ENCODE data around the gene METAP1. TPM values are rescaled to one million over a fixed set of nuclear protein-coding genes. Genes with fewer than 3 reads are reported as not detected.

METAP1 gene
- total RNA-seq, 4 donors from 2014 or later: 16.4 to 32.1 (median 20.0) TPM

DNA sequence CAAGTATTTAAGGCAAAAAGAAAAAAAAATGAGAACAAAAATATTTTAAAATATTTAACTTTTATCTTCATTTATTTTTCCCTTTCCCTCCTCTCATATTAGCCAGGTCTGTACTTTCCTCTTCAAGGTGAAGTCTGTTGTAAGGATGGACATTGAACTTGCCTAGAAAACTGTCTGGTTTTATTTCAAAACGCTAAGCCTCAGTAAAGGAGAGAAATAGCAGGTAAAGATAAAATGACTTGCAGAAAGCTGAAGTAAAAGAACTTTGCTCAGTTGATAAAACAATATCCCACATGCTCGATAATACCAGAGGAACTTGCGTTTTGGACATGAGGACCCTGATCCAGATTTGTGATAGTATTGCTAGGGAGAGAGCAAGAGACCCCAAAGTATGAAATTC is 28.6 kb upstream of the METAP1 start:
- 92 to 96% methylated on average over 3 of the region's 3 CpGs for WGBS, 2 donors
- Histone ChIP-seq H3K36me3 (no peaks in the 10 kb centered on the region), H3K9me3 (no peaks in the 10 kb centered on the region), H3K27ac (no peak overlapping the region), H3K27me3 (no peaks in the 10 kb centered on the region), H3K4me3 (no peak overlapping the region), H3K4me1 (no peaks in the 10 kb centered on the region)
- DNase-seq (ENCODE audit: low spot score in 2 of 2): no peak
- TF ChIP-seq, protein P1, sequence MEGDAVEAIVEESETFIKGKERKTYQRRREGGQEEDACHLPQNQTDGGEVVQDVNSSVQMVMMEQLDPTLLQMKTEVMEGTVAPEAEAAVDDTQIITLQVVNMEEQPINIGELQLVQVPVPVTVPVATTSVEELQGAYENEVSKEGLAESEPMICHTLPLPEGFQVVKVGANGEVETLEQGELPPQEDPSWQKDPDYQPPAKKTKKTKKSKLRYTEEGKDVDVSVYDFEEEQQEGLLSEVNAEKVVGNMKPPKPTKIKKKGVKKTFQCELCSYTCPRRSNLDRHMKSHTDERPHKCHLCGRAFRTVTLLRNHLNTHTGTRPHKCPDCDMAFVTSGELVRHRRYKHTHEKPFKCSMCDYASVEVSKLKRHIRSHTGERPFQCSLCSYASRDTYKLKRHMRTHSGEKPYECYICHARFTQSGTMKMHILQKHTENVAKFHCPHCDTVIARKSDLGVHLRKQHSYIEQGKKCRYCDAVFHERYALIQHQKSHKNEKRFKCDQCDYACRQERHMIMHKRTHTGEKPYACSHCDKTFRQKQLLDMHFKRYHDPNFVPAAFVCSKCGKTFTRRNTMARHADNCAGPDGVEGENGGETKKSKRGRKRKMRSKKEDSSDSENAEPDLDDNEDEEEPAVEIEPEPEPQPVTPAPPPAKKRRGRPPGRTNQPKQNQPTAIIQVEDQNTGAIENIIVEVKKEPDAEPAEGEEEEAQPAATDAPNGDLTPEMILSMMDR (IDR thresholded peaks at IDR 0.05): no peak
- no peak for TF ChIP-seq EP300 (IDR thresholded peaks at IDR 0.05)
- no peak for TF ChIP-seq POLR2A (IDR thresholded peaks at IDR 0.05)

DNA sequence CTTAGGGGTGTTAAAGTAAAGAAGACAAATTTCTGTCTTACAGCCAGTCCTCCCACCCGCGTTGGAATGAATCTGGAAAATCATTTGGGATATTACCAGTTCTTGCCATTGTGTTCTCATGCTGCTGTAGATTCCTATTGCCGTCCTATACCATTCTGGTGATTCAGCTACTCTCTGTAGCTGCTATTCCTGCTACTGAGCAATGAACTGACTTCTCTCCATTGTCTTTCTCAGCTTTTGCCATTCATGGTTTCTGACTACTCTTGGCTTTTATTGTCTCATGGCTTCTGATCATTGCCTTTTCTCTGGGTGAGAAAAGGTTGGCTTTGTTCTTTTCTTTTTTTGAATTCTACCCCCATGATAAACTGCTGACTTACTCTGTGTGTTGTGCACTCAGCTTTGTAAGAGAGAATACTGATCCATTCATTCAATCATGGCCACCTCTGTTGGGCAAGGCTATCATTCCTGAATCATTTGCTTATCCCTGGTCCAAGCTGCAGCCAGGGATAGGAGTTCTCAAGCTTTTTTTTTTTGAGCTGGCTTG is 27.7 kb upstream of the METAP1 start:
- Histone ChIP-seq H3K27ac (no peak overlapping the region), H3K9me3 (no peaks in the 10 kb centered on the region), H3K4me3 (no peak overlapping the region), H3K4me1 (no peaks in the 10 kb centered on the region), H3K36me3 (no peaks in the 10 kb centered on the region), H3K27me3 (no peaks in the 10 kb centered on the region)
- 65 to 81% methylated on average over 3 of the region's 3 CpGs for WGBS, 2 donors
- DNase-seq (ENCODE audit: low spot score in 2 of 2): no peak
- TF ChIP-seq EP300 (IDR thresholded peaks at IDR 0.05): no peak
- TF ChIP-seq, protein P1 (IDR thresholded peaks at IDR 0.05): no peak
- no peak for TF ChIP-seq POLR2A (IDR thresholded peaks at IDR 0.05)

DNA sequence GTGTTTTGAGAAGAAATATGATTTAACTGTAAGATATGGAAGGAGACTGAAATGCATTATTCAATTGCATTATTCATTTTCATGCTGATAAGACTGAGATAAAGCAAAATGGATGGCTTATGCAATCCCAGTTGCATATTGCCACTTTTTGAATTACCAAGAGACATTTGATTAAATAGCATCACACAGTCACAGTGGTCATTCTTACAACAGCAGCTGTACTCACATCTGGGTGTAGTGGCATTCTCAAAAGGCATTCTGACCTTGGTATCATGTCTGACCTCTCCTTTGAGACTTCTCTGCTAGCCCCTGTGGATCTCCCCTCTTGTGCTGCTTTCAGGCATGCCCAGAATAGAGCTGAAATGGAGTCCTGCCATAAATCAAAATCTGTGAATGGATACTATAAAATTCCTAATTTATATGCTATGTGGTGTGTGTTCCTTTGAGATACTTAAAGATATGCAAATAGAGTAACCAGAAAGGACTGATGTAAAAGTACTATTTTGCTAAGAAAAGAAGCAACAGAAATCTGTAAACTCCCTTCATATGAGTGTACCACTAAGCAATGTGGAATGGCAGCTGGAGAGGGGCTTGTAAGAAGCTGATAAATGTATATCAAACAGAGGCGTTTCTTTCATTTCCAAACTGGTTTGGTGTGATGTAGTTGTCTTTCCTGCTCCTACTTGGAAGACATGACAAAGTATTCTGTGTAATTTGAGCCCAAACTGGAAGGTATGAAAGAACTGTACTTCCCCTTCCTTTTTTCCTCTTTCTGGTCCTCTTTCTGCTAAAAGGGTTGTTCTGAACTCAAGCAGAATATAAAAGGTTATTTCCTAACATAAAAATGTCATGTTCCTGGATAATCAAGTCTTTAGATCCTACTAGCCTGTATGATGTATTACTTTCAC is 25.4 kb upstream of the METAP1 start:
- no peaks in the 10 kb centered on the region for H3K27me3 ChIP-seq
- 37 to 47% methylated on average over 1 of the region's 1 CpG for WGBS, 2 donors
- no peaks in the 10 kb centered on the region for H3K4me1 ChIP-seq
- no peaks in the 10 kb centered on the region for H3K9me3 ChIP-seq
- no peaks in the 10 kb centered on the region for H3K36me3 ChIP-seq
- no peak for DNase-seq (ENCODE audit: low spot score in 2 of 2)
- TF ChIP-seq EP300 (IDR thresholded peaks at IDR 0.05): no peak
- TF ChIP-seq, protein P1 (IDR thresholded peaks at IDR 0.05): no peak
- TF ChIP-seq POLR2A (IDR thresholded peaks at IDR 0.05): no peak
- no peak overlapping the region for H3K4me3 ChIP-seq
- H3K27ac ChIP-seq: no peak overlapping the region

DNA sequence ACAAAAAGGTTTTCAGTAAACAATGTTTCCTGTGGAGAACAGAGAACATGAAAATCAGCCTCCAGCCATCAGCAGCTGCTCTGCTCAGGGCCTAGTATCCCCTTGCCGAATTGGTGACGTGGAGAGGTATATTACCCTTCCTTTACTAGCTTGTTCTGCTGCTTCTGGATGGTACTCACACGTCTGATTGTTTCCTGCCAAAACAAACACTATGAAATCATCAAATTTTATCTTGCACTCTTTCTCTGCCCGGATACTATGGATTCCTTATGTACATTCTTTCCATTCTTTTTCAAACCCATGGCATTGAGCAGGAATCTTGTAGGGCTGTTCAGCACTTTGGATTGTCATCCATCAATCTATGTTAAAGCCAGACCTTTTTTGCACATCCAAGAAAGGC is 18.8 kb upstream of the METAP1 start:
- Histone ChIP-seq H3K27ac (no peak overlapping the region), H3K27me3 (no peaks in the 10 kb centered on the region), H3K9me3 (no peaks in the 10 kb centered on the region), H3K4me1 (no peaks in the 10 kb centered on the region), H3K36me3 (no peaks in the 10 kb centered on the region), H3K4me3 (no peak overlapping the region)
- TF ChIP-seq, protein P1 (IDR thresholded peaks at IDR 0.05): no peak
- DNase-seq (ENCODE audit: low spot score in 2 of 2): no peak
- WGBS, 2 donors: 50 to 52% methylated on average over 4 of the region's 4 CpGs

DNA sequence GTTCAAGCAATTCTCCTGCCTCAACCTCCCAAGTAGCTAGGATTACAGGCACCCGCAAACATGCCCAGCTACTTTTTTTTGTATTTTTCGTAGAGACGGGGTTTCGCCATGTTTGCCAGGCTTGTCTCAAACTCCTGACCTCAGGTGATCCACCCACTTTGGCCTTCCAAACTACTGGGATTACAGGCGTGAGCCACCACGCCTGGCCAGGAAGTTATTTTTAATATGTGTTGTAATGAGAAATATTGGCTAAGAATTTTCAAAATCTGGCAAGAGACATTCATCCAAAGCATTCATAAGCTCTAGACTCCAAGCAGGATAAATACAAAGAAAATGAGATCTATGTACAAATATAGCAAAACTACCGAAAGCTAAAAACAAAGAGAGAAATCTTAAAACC is 18.0 kb upstream of the METAP1 start:
- WGBS, 2 donors: 88 to 91% methylated on average over 7 of the region's 7 CpGs
- H3K9me3 ChIP-seq: no peaks in the 10 kb centered on the region
- no peak overlapping the region for H3K4me3 ChIP-seq
- DNase-seq (ENCODE audit: low spot score in 2 of 2): no peak
- no peaks in the 10 kb centered on the region for H3K36me3 ChIP-seq
- H3K4me1 ChIP-seq: no peaks in the 10 kb centered on the region
- no peak overlapping the region for H3K27ac ChIP-seq
- TF ChIP-seq, protein P1 (IDR thresholded peaks at IDR 0.05): no peak
- TF ChIP-seq EP300 (IDR thresholded peaks at IDR 0.05): no peak
- no peak for TF ChIP-seq POLR2A (IDR thresholded peaks at IDR 0.05)
- H3K27me3 ChIP-seq: no peaks in the 10 kb centered on the region
